Breast epithelium (tissue), 4 donors: Measurements from ENCODE around the gene RNF4. TPM values are rescaled to one million over a fixed set of nuclear protein-coding genes. Genes with fewer than 3 reads are reported as not detected.
A peak's percentile ranks its signal among the peaks of the same experiment; 100 is the strongest.

Experiments used
- DNase-seq, 2 donors: peaks; one replicate each; pipeline ENCODE4 v3.0.0-alpha.2; 2019; ENCODE audit warnings: low spot score in 2 of 2
- H3K27ac ChIP-seq, 2 donors: fragments of 200-600 bp; sonication (generic) in 1 of 2; one replicate each; pipeline ENCODE4 v1.5.1; 2016 to 2019; ENCODE audit warnings: mild to moderate bottlenecking in 1 of 2
- H3K27me3 ChIP-seq, 2 donors: fragments of 200-600 bp; sonication (generic) in 1 of 2; one replicate each; pipeline versions ENCODE4 v1.5.1 to v1.6.0; 2017 to 2019; ENCODE audit warnings: control low read depth in 1 of 2, mild to moderate bottlenecking in 1 of 2
- H3K36me3 ChIP-seq: fragments of 200-600 bp; one replicate; pipeline ENCODE4 v1.5.1; 2019
- H3K4me1 ChIP-seq, 2 donors: fragments of 200-600 bp; sonication (generic); one replicate each; pipeline ENCODE4 v1.5.1; 2016 to 2019; ENCODE audit warnings: control low read depth in 1 of 2
- H3K4me3 ChIP-seq, 3 donors: fragments of 200-600 bp; sonication (generic); 1 replicate in 2 of 3; 2 replicates in 1 of 3; pipeline ENCODE4 v1.5.1; 2016 to 2019; ENCODE audit warnings: mild to moderate bottlenecking in 3 of 3, moderate library complexity in 2 of 3
- H3K9me3 ChIP-seq, 2 donors: fragments of 200-600 bp; sonication (generic) in 1 of 2; one replicate each; pipeline ENCODE4 v1.5.1; 2016 to 2019; ENCODE audit warnings: control low read depth in 1 of 2
- CTCF ChIP-seq, 3 donors: fragments of 450-650 bp; IDR thresholded peaks; one replicate each; pipeline ENCODE4 v1.5.1; 2016 to 2017; ENCODE audit warnings: antibody characterized with exemption in 3 of 3, mild to moderate bottlenecking in 3 of 3, moderate library complexity in 3 of 3
- POLR2A ChIP-seq: fragments of 450-650 bp; IDR thresholded peaks from one replicate; pipeline ENCODE4 v1.6.1; 2016; ENCODE audit warnings: antibody characterized with exemption, mild to moderate bottlenecking, moderate library complexity
- POLR2AphosphoS5 ChIP-seq, 3 donors: sonication (generic); formaldehyde crosslinking; IDR thresholded peaks; one replicate each; pipeline ENCODE4 v1.6.1; 2017; ENCODE audit warnings: antibody characterized with exemption in 3 of 3
- intact Hi-C: fragments of 100-400 bp; cut with DNase I; formaldehyde crosslinking; loops from one replicate; pipeline ENCODE4 v1.15.1; 2023; ENCODE audit warnings: low total_unique reads
- total RNA-seq, 3 donors: library from RNA; depleted of rRNA; stranded (reverse); fragments of >200 nt; gene quantifications; one replicate each; pipeline ENCODE4 v1.1.0, GENCODE V29; 2016

RNF4 gene
- 10 to 100 TPM; 35.7 to 52.7 (median 40.8) TPM for total RNA-seq

DNA sequence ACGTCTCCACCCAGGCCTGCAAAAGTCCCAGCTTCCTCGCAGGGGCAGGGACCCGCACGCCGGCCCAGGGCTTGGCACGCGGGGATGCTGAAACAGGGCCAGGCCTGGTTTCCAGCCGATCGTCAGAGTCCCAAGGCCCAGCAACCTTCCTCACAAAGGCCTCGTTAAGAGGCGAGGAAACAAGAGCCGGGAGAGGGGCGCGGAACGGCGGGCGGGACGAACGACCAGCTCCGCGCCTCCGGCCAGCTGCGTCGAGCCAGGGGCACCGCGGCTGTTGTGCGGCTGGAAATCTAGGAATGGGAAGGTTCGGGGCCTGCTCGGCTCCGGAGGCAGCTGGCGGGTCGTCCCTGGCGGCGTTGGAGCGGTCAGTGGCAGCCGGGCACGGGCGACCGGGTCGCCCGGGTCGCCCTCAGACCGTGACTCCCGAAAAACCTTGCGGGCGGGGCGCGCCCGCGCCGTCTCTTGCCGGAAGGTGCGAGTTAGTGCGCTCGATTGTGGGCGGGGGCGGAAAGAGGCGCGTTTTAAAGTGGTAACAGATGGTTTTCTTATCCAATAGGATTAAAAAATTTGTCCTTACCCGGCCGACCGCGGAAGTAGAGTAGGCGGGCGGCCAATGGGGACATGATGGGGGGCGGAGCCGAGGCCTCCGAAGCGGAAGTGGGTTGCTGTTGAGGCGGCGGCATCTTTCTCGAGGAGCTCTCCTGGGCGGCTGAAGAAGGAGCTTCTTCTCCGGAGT lies at the start of gene RNF4:
Gene RNF4, plus strand, starts transcription at position 651 of the 736 bp plus-strand sequence. CDS start 21,388 bp downstream, outside the sequence.
- intact Hi-C loops, result no loop called here
- Histone ChIP-seq H3K4me3 (peak within 1 kb of the TSS; percentile 84 to 99 (median 99)), H3K36me3 (no peaks in the 10 kb centered on the region), H3K4me1 (peaks cover 4 to 9% of the 10 kb centered on the region in 2 donors), H3K27me3 (no peaks in the 10 kb centered on the region), H3K27ac (peak within 1 kb of the TSS; percentile 85 to 91), H3K9me3 (no peaks in the 10 kb centered on the region)
- peak; percentile 96 to 97 for DNase-seq
- TF ChIP-seq POLR2A, result no peak
- peak in 1 of 3 donors; percentile 58 for TF ChIP-seq POLR2AphosphoS5 (IDR thresholded peaks at IDR 0.05)

DNA sequence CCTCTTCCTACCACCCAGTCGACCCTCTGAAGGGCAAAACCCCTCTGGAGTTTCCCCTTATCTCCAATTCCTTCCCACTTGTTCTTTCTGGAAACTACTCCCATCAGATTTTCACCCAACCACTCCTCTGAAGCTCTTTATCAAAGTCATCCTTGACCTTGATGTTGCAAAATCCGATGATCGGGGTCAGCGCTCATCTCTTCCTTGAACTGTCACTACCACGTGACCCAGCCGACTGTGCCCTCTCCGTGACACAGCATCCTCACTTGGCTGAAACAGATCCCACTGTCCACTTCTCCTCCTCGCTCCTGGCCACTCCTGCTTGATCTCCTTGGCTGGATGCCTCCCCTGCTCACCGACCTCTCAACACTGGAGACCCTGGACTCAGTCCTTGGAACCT lies 49.1 kb upstream of the RNF4 start:
- TF ChIP-seq POLR2A (no peak), POLR2AphosphoS5 (IDR thresholded peaks at IDR 0.05) (no peak), CTCF (IDR thresholded peaks at IDR 0.05) (no peak)
- Histone ChIP-seq H3K4me1 (no peaks in the 10 kb centered on the region), H3K27me3 (peaks cover 0 to 56% of the 10 kb centered on the region in 2 donors), H3K9me3 (no peaks in the 10 kb centered on the region), H3K27ac (no peak overlapping the region), H3K4me3 (no peak overlapping the region), H3K36me3 (no peaks in the 10 kb centered on the region)
- DNase-seq, result no peak
- intact Hi-C loops, result loop anchor here (10.0 kb wide), 1 partner anchor 165 kb away; no protein-coding TSS in a partner anchor

- DNase-seq, result no peak
- H3K27me3 ChIP-seq, result peaks cover 0 to 43% of the 10 kb centered on the region in 2 donors
- TF ChIP-seq CTCF (IDR thresholded peaks at IDR 0.05), result no peak
- no peak for TF ChIP-seq POLR2A
- TF ChIP-seq POLR2AphosphoS5 (IDR thresholded peaks at IDR 0.05), result no peak
- H3K4me1 ChIP-seq, result no peaks in the 10 kb centered on the region
- intact Hi-C loops, result no loop called here
- no peaks in the 10 kb centered on the region for H3K36me3 ChIP-seq
- H3K27ac ChIP-seq, result no peak overlapping the region
- H3K4me3 ChIP-seq, result no peak overlapping the region
- H3K9me3 ChIP-seq, result no peaks in the 10 kb centered on the region
These were observed 47.0 kb upstream of the RNF4 start for GRCh38 chr4:2421928-2422327.

GRCh38 chr4:2423066-2423465 lies 45.8 kb upstream of the RNF4 start:
- DNase-seq, result no peak
- no peaks in the 10 kb centered on the region for H3K9me3 ChIP-seq
- H3K36me3 ChIP-seq, result no peaks in the 10 kb centered on the region
- intact Hi-C loops, result no loop called here
- TF ChIP-seq POLR2AphosphoS5 (IDR thresholded peaks at IDR 0.05) (no peak), POLR2A (no peak), CTCF (IDR thresholded peaks at IDR 0.05) (no peak)
- H3K27me3 ChIP-seq, result peaks cover 0 to 34% of the 10 kb centered on the region in 2 donors
- H3K4me3 ChIP-seq, result no peak overlapping the region
- no peak overlapping the region for H3K27ac ChIP-seq
- no peaks in the 10 kb centered on the region for H3K4me1 ChIP-seq

DNA sequence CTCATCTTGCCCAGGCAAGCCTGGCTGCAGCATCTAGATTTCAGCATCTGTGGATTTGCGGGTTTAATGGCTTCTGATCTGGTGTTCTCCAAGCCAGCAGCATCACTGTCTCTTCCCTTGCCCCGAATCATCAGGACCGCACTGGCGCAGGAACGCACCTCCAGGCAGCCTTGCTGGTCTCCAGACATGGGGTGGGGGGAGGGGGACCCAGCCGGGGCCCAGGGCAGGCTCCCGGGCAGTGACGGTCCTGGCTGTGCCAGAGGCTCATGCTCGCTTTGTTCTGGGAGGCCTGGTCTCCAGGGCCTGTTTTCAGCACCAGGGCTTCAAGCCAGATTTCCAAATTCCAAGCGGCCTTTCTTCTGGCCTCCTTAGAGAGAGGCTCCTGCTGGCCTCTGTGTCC lies 45.2 kb upstream of the RNF4 start:
- intact Hi-C loops, result no loop called here
- no peak for DNase-seq

More for the DNA sequence above, 45.2 kb upstream of the RNF4 start:
- Histone ChIP-seq H3K27ac (no peak overlapping the region), H3K4me3 (no peak overlapping the region), H3K9me3 (no peaks in the 10 kb centered on the region), H3K4me1 (no peaks in the 10 kb centered on the region), H3K27me3 (peaks cover 0 to 34% of the 10 kb centered on the region in 2 donors), H3K36me3 (no peaks in the 10 kb centered on the region)
- TF ChIP-seq POLR2AphosphoS5 (IDR thresholded peaks at IDR 0.05), result no peak
- TF ChIP-seq CTCF (IDR thresholded peaks at IDR 0.05), result no peak
- TF ChIP-seq POLR2A, result no peak
